Smooth muscle cell (in vitro differentiated cells): ENCODE data around the gene TUBB2B. TPM values are rescaled to one million over a fixed set of nuclear protein-coding genes. Genes with fewer than 3 reads are reported as not detected.
A peak's percentile ranks its signal among the peaks of the same experiment; 100 is the strongest.

Experiments used
- DNase-seq: peaks from one replicate; lab custom pipeline; 2025; ENCODE audit not compliant: unreplicated experiment; lab: John Stamatoyannopoulos, UW
- H2AFZ ChIP-seq: fragments of 200-600 bp; sonication (generic); 2 replicates; pipeline ENCODE4 v1.6.0; 2016; ENCODE audit warnings: antibody characterized with exemption, low read depth, mild to moderate bottlenecking
- H3F3A ChIP-seq: fragments of 200-600 bp; sonication (generic); 2 replicates; pipeline ENCODE4 v1.6.0; 2017; ENCODE audit warnings: antibody characterized with exemption, low read depth
- H3K27ac ChIP-seq: fragments of 200-600 bp; sonication (generic); 2 replicates; pipeline ENCODE4 v1.5.1; 2016; ENCODE audit warnings: low read depth, mild to moderate bottlenecking
- H3K27me3 ChIP-seq: fragments of 200-600 bp; sonication (generic); 2 replicates; pipeline ENCODE4 v1.6.1; 2016; ENCODE audit warnings: low read depth, mild to moderate bottlenecking
- H3K36me3 ChIP-seq: fragments of 200-600 bp; sonication (generic); 2 replicates; pipeline ENCODE4 v1.5.1; 2016; ENCODE audit warnings: low read depth
- H3K4me1 ChIP-seq: fragments of 200-600 bp; sonication (generic); 2 replicates; pipeline ENCODE4 v1.5.1; 2016; ENCODE audit warnings: low read depth
- H3K4me2 ChIP-seq: fragments of 200-600 bp; sonication (generic); 2 replicates; pipeline ENCODE4 v1.6.0; 2016; ENCODE audit warnings: mild to moderate bottlenecking
- H3K4me3 ChIP-seq: fragments of 200-600 bp; sonication (generic); 2 replicates; pipeline ENCODE4 v1.5.1; 2016; ENCODE audit warnings: mild to moderate bottlenecking
- H3K79me2 ChIP-seq: fragments of 200-600 bp; sonication (generic); 2 replicates; pipeline ENCODE4 v1.6.0; 2016; ENCODE audit warnings: low read depth, mild to moderate bottlenecking
- H3K9ac ChIP-seq: fragments of 200-600 bp; sonication (generic); 2 replicates; pipeline ENCODE4 v1.6.0; 2016; ENCODE audit warnings: low read depth
- H3K9me3 ChIP-seq: fragments of 200-600 bp; sonication (generic); replicated peaks from 2 replicates; pipeline ENCODE4 v1.5.1; 2016; ENCODE audit warnings: low read depth
- H4K20me1 ChIP-seq: fragments of 200-600 bp; sonication (generic); 2 replicates; pipeline ENCODE4 v1.6.0; 2016; ENCODE audit warnings: low read depth
- WGBS: methylation state at CpG from one replicate; pipeline ENCODE4 v1.1.7; 2016; ENCODE audit warnings: low lambda C conversion rate; 5-methylcytosine and 5-hydroxymethylcytosine counted together
- polyA plus RNA-seq: library from polyadenylated mRNA; unstranded; fragments of >200 nt; fragmentation: Nextera tagmentation; extraction: Ambion mirVana; gene quantifications from 2 replicates; pipeline ENCODE4 v1.2.1, GENCODE V29; 2016
- total RNA-seq: library from RNA; depleted of rRNA; stranded (reverse); fragments of >200 nt; gene quantifications from 2 replicates; pipeline ENCODE4 v1.2.3, GENCODE V29; 2014
- TF ChIP-seq, protein P1 (sequence below): fragments of 200-600 bp; sonication (generic); IDR thresholded peaks from 2 replicates; pipeline ENCODE4 v1.5.1; 2017; ENCODE audit warnings: borderline replicate concordance, mild to moderate bottlenecking, antibody characterized with exemption; ENCODE audit not compliant: insufficient read depth, poor library complexity, severe bottlenecking

The TUBB2B gene
- total RNA-seq (55.7 and 62.1 TPM in 2 replicates), polyA plus RNA-seq (22.7 and 52.2 TPM in 2 replicates)

DNA sequence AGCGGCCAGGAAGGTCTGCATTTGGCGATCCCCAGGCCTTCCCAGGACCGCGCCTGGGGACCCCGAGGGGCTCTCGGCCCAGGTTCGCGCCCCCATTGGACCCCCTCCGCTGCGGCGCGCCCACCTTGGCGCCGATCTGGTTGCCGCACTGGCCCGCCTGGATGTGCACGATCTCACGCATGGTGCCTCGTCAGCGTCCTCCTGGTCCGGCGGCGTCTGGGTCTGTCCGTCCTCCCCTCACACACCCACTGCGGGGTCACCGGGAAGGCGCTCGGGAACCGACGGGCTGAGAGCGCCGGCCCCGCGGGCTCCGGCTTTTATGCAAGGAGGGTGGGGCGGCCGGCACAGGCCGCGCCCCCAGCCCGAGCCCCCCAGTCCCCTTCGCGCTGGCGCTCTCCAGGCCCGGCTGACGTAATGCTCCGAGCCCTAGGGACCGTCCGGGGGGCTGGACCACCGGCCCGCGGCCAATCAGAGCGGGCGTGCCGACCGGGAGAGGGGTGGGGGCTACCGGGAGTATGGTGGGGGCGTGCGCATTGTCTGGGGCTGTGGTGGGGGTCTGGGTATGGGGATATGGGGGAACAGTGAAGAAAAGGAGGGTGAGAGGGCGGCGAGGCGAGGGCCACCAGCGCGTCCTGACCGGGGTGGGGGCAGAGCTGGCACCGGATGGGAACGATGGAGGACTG lies at the start of gene TUBB2B:
TSS of gene TUBB2B (minus strand) at position 291 of the 683 bp plus-strand sequence. CDS start at position 181, 110 bp downstream.
- Histone ChIP-seq H3K9me3 (no peaks in the 10 kb centered on the region), H3K27ac (no peak within 1 kb of the TSS), H3K79me2 (no peaks in the 10 kb centered on the region), H4K20me1 (peaks cover 5% of the 10 kb centered on the region), H3K4me2 (peak within 1 kb of the TSS; percentile 84), H3K9ac (peak within 1 kb of the TSS; percentile 27), H3K4me1 (peaks cover 29% of the 10 kb centered on the region), H3K4me3 (peak within 1 kb of the TSS; percentile 57), H3K36me3 (no peaks in the 10 kb centered on the region), H3F3A (peaks cover 13% of the 10 kb centered on the region), H2AFZ (peak within 1 kb of the TSS; percentile 8), H3K27me3 (peaks cover 41% of the 10 kb centered on the region)
- DNase-seq, result no peak
- 1% methylated on average over 38 of the region's 66 CpGs for WGBS
- TF ChIP-seq, protein P1, sequence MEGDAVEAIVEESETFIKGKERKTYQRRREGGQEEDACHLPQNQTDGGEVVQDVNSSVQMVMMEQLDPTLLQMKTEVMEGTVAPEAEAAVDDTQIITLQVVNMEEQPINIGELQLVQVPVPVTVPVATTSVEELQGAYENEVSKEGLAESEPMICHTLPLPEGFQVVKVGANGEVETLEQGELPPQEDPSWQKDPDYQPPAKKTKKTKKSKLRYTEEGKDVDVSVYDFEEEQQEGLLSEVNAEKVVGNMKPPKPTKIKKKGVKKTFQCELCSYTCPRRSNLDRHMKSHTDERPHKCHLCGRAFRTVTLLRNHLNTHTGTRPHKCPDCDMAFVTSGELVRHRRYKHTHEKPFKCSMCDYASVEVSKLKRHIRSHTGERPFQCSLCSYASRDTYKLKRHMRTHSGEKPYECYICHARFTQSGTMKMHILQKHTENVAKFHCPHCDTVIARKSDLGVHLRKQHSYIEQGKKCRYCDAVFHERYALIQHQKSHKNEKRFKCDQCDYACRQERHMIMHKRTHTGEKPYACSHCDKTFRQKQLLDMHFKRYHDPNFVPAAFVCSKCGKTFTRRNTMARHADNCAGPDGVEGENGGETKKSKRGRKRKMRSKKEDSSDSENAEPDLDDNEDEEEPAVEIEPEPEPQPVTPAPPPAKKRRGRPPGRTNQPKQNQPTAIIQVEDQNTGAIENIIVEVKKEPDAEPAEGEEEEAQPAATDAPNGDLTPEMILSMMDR, result no peak

DNA sequence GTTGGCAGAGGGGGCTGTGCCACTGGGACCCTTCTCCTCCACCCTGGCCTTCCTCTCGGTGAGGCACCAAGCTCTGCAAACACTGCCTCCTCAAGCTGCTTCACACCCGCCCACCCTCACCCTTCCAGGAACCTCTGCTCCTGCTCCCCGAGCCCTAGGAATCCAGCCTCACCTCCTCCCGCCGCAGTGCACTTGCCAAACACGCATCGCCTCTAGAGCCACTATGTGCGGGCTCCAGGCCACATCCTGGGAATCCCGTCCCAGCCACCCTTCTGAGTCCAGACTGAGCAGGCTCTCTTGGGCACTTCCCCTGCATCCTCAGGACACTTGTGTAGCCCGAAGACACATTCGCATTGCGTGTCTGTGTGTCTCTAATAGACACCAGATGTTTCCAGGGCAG lies 49.8 kb upstream of the TUBB2B start:
- H4K20me1 ChIP-seq, result peaks cover 15% of the 10 kb centered on the region
- no peaks in the 10 kb centered on the region for H3K9me3 ChIP-seq
- no peak overlapping the region for H3K4me2 ChIP-seq
- no peak overlapping the region for H3K27ac ChIP-seq
- H3K4me1 ChIP-seq, result peaks cover 16% of the 10 kb centered on the region
- H3K9ac ChIP-seq, result no peak overlapping the region
- no peak overlapping the region for H3K4me3 ChIP-seq
- H3K79me2 ChIP-seq, result no peaks in the 10 kb centered on the region
- peaks cover 4% of the 10 kb centered on the region for H3F3A ChIP-seq
- WGBS, result 95% methylated on average over 10 of the region's 12 CpGs
- H3K36me3 ChIP-seq, result no peaks in the 10 kb centered on the region
- DNase-seq, result no peak
- no peak overlapping the region for H2AFZ ChIP-seq
- no peaks in the 10 kb centered on the region for H3K27me3 ChIP-seq
- TF ChIP-seq, protein P1, result no peak

DNA sequence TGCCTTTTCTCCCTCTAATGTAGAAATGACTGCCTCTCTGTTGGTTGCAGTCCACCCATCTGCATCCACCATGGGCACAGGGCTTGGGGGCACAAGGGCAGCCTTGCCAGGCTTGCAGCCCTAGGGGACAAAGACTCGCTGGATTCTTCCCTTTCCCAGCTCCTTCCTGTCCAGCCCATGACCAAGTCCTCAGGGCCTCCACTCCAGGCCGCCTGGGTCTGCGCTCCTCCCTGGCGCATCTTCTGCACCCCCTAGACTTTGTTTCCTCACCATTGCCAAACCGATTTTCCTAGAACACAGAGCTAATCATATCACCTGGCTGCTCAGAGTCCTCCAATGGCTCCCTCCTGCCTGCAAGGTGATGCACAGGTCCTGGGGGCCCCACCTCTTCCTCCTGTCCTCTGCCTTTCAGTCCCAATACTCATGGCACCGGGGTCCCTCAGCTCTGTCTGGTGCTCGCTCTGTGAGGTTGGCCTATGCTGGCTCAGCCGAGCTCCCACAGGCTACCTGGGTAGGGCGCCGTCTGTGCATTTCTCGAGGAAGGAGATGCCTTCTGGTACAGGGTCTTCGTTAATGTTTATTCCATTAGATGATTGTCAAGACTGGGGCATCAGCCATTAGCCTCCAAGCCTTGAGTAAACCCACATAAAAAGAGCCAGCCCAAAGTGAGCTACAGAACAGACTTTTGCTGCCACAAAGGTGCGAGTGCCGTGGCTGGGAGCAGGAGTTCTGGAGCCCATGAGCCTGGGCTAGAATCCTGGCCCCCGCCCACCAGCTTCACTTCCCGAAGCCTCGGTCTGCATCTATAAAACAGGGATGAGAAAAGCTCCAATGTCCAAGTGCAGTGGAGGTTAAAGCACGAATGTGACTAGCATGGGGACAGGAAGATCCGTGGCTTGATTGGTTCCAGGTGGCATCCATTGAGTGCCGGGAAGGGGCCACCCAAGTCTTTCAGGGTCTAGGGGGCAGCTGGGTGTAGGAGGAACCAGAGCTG lies 49.0 kb upstream of the TUBB2B start:
- H3K4me3 ChIP-seq, result no peak overlapping the region
- 91% methylated on average over 20 of the region's 20 CpGs for WGBS
- TF ChIP-seq, protein P1, result no peak
- no peaks in the 10 kb centered on the region for H3K27me3 ChIP-seq
- H3K27ac ChIP-seq, result no peak overlapping the region
- no peak overlapping the region for H3K4me2 ChIP-seq
- DNase-seq, result no peak
- no peak overlapping the region for H2AFZ ChIP-seq
- H3K36me3 ChIP-seq, result no peaks in the 10 kb centered on the region
- H3K4me1 ChIP-seq, result peaks cover 8% of the 10 kb centered on the region
- peaks cover 7% of the 10 kb centered on the region for H4K20me1 ChIP-seq
- no peak overlapping the region for H3K9ac ChIP-seq
- no peaks in the 10 kb centered on the region for H3K79me2 ChIP-seq
- H3K9me3 ChIP-seq, result no peaks in the 10 kb centered on the region
- no peaks in the 10 kb centered on the region for H3F3A ChIP-seq
